Measurements from ENCODE around the gene ST6GALNAC3. TPM values are rescaled to one million over a fixed set of nuclear protein-coding genes. Genes with fewer than 3 reads are reported as not detected.

Gene ST6GALNAC3
- polyA plus RNA-seq, 1 experiment: 0.05 TPM

DNA sequence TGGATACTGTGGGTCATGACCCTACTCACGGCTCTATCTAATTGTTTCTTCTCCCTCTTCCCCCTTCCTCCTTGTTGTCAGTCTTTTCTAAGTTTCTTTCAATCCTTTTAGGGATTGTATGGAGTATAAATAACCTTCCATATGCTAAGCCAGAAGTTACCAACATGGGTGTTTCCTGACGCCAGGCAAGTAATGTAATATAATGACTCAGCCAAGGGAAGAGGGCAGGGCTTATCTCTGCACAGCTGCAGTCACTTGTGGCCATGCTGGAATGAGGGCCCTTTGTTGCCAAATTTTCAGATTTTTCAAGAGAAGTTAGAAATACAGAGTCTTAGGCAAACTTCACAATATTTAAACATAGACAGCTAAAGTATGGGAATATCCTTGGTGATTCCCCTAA lies 194.6 kb downstream of the ST6GALNAC3 start:
- TF ChIP-seq, protein P1, sequence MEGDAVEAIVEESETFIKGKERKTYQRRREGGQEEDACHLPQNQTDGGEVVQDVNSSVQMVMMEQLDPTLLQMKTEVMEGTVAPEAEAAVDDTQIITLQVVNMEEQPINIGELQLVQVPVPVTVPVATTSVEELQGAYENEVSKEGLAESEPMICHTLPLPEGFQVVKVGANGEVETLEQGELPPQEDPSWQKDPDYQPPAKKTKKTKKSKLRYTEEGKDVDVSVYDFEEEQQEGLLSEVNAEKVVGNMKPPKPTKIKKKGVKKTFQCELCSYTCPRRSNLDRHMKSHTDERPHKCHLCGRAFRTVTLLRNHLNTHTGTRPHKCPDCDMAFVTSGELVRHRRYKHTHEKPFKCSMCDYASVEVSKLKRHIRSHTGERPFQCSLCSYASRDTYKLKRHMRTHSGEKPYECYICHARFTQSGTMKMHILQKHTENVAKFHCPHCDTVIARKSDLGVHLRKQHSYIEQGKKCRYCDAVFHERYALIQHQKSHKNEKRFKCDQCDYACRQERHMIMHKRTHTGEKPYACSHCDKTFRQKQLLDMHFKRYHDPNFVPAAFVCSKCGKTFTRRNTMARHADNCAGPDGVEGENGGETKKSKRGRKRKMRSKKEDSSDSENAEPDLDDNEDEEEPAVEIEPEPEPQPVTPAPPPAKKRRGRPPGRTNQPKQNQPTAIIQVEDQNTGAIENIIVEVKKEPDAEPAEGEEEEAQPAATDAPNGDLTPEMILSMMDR (IDR thresholded peaks at IDR 0.05; ENCODE audit: insufficient read depth, low read depth, low read length): no peak
- CTCF ChIA-PET: no interaction called here
- DNase-seq (ENCODE audit: low read depth): no peak
- no peaks in the 10 kb centered on the region for H3K27me3 ChIP-seq (ENCODE audit: control insufficient read depth, insufficient read depth, low read length)
- no peaks in the 10 kb centered on the region for H3K36me3 ChIP-seq (ENCODE audit: control insufficient read depth, insufficient read depth, low read length)
- POLR2A ChIA-PET: no interaction called here
- H3K4me3 ChIP-seq (ENCODE audit: low read depth, low read length): no peak overlapping the region

DNA sequence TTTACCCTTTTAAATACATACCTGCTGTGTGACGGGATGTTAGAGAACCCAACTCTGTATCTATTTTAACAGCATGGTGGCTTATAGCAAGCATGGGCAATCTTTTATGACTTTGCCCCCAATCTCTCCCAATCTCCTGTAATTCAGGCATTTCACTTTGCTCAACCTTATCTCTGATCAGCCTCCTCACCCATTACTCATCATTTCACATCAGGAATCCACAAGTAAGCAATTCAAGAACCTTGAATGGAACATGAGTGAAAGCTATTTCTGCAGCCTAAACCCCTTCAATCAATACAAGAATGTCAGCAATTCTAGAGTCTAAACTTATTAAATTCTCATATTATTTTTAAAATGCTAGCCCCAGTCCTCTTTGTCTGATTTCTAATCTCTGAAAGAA lies 199.8 kb downstream of the ST6GALNAC3 start:
- DNase-seq (ENCODE audit: low read depth): no peak
- Histone ChIP-seq H3K36me3 (ENCODE audit: control insufficient read depth, insufficient read depth, low read length) (no peaks in the 10 kb centered on the region), H3K4me3 (ENCODE audit: low read depth, low read length) (no peak overlapping the region), H3K27me3 (ENCODE audit: control insufficient read depth, insufficient read depth, low read length) (no peaks in the 10 kb centered on the region)
- ChIA-PET CTCF (no interaction called here), POLR2A (no interaction called here)
- TF ChIP-seq, protein P1 (IDR thresholded peaks at IDR 0.05; ENCODE audit: insufficient read depth, low read depth, low read length): no peak

DNA sequence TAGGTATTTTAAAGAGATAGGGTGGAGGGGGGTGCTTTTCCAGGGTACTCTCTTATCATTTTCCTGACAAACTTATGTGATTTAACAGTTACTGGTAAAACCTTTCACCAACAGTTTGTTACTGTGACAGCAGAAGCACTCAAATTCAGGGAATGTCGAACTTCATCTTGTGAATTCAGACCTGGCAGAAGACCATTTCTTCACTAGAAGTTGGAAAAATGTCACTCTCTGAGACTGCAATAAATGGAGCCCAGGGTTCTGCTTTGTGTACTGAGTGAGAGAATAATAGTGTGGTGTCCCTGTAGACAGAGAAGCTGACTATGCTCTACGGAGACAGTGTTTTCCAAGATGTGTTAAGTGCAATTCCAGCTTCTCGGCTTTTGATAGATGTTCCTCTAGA lies 200.2 kb downstream of the ST6GALNAC3 start:
- Histone ChIP-seq H3K27me3 (ENCODE audit: control insufficient read depth, insufficient read depth, low read length) (no peaks in the 10 kb centered on the region), H3K4me3 (ENCODE audit: low read depth, low read length) (no peak overlapping the region), H3K36me3 (ENCODE audit: control insufficient read depth, insufficient read depth, low read length) (no peaks in the 10 kb centered on the region)
- no peak for DNase-seq (ENCODE audit: low read depth)
- TF ChIP-seq, protein P1 (IDR thresholded peaks at IDR 0.05; ENCODE audit: insufficient read depth, low read depth, low read length): no peak
- CTCF ChIA-PET: no interaction called here
- POLR2A ChIA-PET: no interaction called here

DNA sequence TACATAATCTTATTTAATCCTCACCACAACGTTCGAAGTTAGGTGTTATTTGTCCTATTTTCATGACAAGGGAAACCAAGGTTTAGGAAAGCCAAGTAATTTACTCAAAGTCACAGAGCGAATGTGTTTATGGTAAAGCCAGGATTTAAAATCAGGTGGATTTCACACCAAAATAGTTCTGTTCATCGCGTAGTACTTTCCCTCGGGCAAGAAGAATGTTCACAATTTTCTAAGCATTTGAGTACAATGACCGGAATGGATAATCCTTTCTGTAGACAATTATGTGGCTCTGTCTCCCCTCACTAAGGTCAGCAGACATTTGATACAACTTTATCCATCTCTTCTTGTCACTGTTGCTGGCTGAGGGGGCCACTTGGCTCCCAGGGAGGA lies 204.2 kb downstream of the ST6GALNAC3 start:
- H3K4me3 ChIP-seq (ENCODE audit: low read depth, low read length): no peak overlapping the region
- POLR2A ChIA-PET: no interaction called here
- TF ChIP-seq, protein P1 (IDR thresholded peaks at IDR 0.05; ENCODE audit: insufficient read depth, low read depth, low read length): no peak

DNA sequence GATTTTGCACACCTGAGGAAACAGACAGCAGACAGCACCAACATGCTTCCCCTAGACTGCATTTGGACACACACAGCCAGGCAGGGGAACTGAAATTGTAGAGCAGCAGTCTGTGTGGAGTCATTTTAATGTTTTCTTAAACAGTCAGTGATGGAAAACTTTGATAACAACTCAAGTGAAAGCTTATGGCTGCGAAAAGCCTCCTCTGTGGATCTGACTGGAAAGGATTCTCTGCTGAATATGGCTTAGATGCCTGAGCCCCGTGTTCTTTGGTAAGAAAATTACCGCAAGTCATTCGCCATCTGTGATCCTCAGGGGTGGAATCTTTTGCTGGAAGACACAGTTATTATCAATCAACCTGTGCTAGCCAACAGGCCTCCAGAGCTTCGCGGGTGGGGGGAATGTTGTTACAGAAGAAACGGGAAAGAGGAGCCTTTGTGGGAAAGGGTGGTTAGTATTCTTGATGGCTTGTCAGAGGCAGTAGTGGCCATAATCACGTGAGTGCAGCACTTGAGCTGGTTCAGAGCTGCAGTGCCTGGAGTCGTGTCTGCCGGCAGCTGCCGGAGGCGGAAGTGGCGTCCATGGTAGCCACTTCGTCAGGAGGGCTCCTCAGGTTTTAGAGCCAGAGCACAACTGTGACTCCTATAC lies 204.7 kb downstream of the ST6GALNAC3 start:
- CTCF ChIA-PET: no interaction called here
- no peak overlapping the region for H3K4me3 ChIP-seq (ENCODE audit: low read depth, low read length)
- no peak for DNase-seq (ENCODE audit: low read depth)

More for the DNA sequence above, 204.2 kb downstream of the ST6GALNAC3 start:
- DNase-seq (ENCODE audit: low read depth): no peak
- CTCF ChIA-PET: no interaction called here
- Histone ChIP-seq H3K27me3 (ENCODE audit: control insufficient read depth, insufficient read depth, low read length) (no peaks in the 10 kb centered on the region), H3K36me3 (ENCODE audit: control insufficient read depth, insufficient read depth, low read length) (no peaks in the 10 kb centered on the region)

More for the DNA sequence above, 204.7 kb downstream of the ST6GALNAC3 start:
- TF ChIP-seq, protein P1 (IDR thresholded peaks at IDR 0.05; ENCODE audit: insufficient read depth, low read depth, low read length): no peak
- POLR2A ChIA-PET: no interaction called here
- H3K27me3 ChIP-seq (ENCODE audit: control insufficient read depth, insufficient read depth, low read length): no peaks in the 10 kb centered on the region
- H3K36me3 ChIP-seq (ENCODE audit: control insufficient read depth, insufficient read depth, low read length): no peaks in the 10 kb centered on the region
